ENCODE results near the gene NUP35. TPM values are rescaled to one million over a fixed set of nuclear protein-coding genes. Genes with fewer than 3 reads are reported as not detected.

Gene NUP35, protein sequence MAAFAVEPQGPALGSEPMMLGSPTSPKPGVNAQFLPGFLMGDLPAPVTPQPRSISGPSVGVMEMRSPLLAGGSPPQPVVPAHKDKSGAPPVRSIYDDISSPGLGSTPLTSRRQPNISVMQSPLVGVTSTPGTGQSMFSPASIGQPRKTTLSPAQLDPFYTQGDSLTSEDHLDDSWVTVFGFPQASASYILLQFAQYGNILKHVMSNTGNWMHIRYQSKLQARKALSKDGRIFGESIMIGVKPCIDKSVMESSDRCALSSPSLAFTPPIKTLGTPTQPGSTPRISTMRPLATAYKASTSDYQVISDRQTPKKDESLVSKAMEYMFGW
- 35.4 TPM for polyA plus RNA-seq (2012; ENCODE audit: insufficient read depth, insufficient read length)

DNA sequence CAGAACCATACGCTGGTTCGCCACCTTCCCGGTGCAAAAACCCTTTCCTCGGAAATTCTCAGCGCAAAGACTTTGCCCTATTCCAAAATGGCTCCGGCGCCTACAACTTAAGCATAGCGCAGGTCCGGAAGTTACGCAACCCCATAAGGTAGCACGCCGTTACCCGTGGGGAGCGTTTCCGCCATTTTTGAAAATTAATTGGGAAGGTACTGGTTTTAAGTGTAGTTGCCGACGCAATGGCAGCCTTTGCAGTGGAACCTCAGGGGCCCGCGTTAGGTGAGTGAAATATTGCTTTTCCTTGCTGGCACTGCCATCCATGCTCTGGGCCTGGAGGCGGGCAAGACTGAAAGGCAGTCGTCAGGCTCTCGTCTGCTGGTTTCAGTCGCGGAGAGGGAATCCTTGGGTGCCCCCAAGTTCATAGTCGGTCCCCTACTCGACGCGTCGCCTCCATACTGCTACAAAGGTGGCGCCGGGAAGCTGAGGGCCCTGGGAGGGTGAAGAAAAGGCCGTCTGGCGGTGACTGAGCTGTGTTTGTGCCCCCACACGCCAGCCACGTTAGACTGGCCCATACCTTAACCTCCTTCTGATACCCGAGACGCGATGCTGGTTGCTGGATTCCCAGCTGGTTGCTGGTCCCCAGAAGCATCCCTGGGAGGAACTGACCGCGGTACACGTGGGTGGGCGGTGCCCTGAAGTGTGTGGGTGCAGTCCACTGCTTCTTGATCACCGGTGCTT is at the start of gene NUP35:
TSS of gene NUP35 (plus strand) at position 222 of the 735 bp plus-strand sequence. CDS start at position 237, 15 bp downstream.
- DNase-seq (ENCODE audit: low read depth, low spot score) = peak; percentile 92
- peak within 1 kb of the TSS; percentile 96 for H3K4me3 ChIP-seq (ENCODE audit: low read length)

DNA sequence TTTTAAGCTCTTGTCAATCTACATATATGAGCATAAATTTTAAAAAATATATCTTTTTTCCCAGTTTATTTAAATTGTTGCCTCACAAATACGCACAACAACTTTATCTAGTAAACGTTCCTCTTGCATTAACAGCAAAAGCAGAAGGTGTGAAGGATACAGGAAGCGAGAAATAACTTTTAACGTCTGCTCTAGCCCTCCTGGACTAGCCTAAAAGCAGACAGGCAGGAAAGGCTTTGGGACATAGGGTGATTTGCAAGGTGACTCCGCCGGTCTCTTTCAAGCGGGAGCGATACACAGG is 46.1 kb upstream of the NUP35 start:
- no peak for DNase-seq (ENCODE audit: low read depth, low spot score)
- H3K4me3 ChIP-seq (ENCODE audit: low read length) = no peak overlapping the region

DNA sequence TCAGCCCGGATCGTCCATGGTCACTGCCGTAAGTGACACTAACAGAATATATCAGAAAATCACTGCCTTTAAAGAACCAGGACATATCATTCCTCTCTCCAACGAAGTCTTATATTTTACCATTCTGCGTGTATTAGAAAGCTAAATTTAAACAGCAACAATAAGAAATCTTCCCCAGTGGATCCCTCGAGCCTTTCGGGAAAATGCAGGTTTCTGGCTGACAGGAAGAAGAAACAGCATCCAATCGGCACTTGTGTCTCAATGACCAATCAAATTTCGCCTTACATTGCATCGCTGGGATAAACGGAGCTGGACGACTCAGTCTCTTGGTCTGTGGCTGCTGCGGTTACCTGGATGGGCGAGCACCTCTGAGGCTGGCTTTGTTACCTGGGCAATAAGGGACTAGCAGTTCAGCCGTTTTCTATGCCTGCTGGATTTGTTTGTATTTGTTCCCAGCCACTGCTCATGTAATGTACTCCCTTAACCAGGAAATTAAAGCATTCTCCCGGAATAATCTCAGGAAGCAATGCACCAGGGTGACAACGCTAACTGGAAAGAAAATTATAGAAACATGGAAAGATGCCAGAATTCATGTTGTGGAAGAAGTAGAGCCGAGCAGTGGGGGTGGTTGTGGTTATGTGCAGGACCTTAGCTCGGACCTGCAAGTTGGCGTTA is 45.6 kb upstream of the NUP35 start, which contains the start of gene DUSP19:
TSS of gene DUSP19 (plus strand) at position 284 of the 675 bp plus-strand sequence. CDS start at position 471, 187 bp downstream.
- no peak for DNase-seq (ENCODE audit: low read depth, low spot score)

DNA sequence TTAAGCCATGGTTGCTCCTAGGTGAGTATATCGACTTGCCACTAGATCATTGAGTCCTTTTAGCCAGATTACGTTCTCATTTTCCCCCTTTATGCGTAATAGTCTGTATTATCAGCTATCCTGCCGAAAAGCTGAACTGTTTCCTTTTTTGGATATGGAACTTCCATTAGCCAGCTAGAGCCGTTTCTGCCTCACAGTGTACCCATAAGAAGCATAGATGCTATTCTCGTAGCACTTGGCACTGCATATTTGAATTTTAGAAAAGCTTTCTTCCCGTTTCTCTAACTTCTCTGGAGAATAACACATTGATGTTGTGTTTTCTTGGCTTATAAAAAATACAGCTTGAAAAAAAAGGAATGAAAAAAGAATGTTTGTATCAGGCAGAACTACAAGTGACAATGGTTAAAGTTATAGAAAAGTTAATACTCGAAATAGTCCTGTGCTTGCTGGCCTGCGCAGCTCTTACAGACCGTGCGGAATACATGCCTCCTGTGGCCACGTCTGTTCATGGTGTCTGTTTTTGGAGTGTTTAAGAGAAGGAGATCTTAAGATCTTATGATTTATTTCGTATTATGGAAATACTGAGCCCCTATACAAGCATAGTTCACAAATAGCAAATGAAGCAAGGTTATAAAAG is 45.0 kb upstream of the NUP35 start:
- no peak for DNase-seq (ENCODE audit: low read depth, low spot score)
- no peak overlapping the region for H3K4me3 ChIP-seq (ENCODE audit: low read length)

More for the DNA sequence above, 45.6 kb upstream of the NUP35 start, which contains the start of gene DUSP19:
- H3K4me3 ChIP-seq (ENCODE audit: low read length) = peak within 1 kb of the TSS; percentile 11; the same call in 1 of the 2 replicates

DNA sequence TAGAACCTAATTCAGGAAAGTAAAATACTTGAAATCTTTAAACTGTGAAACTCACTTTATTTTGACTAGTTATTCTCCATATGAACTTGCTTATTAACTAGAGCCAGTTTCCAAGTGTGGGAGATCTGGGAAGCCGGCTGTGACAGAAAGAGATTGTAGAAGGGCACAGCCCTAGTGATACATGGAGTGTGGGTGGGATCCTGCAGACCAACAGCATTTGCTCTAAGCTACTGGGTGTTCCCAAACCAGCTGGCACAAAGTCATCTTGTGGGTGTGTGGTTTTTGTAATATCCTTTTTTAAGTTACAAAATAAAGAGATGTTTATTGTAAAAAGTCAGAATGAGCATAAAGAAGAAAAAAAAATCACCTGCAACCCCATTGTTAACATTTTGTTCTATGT is 42.3 kb upstream of the NUP35 start:
- no peak for DNase-seq (ENCODE audit: low read depth, low spot score)
- H3K4me3 ChIP-seq (ENCODE audit: low read length) = no peak overlapping the region

DNA sequence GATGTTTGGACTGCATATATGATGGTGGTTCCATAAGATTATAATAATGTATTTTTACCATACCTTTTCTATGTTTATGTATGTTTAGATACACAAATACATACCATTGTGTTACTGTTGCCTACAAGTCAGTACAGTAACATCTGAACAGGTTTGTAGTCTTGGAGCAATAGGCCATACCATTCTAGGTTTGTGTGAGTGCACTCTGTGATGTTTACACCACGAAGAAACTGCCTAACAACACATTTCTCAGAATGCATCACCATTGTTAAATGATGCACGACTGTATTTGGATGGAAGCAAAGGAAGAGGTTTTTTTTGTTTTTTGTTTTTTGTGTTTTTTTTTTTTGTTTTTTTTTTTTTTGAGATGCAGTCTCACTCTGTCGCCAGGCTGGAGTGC is 36.2 kb upstream of the NUP35 start:
- H3K4me3 ChIP-seq (ENCODE audit: low read length) = no peak overlapping the region
- DNase-seq (ENCODE audit: low read depth, low spot score) = no peak

DNA sequence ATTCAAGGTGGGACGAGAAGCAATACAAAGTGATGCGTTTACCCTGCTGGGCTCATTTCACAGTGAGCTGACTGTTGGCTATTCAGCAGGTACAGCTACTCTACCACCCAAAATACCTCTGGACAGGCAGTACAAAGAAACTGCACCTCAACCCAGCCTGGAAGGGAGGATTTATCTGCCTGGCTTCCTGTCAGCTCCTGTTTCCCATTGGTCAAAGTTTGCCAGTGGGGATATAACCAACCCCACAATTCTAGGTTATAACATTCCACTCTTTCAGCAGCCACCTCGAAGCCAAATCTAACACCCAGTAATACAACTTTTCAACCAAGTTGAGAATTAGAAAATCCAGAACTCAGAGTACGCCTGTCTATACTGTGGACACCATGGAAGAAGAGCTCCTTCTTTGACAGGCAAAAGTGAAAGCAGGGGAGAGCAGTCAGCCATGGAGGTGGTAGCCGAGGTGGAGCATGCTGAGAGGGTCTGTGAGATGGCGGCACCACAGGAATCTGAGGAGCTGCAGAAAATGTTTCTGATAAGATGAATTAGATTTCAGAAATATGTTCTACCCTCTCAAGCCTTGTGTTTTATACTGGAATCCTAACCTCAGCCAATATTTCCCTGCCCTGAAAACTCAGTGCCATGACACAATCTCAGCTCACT is 34.9 kb upstream of the NUP35 start:
- no peak for DNase-seq (ENCODE audit: low read depth, low spot score)
- H3K4me3 ChIP-seq (ENCODE audit: low read length) = peak overlapping the region; percentile 7; the same call in 1 of the 2 replicates

DNA sequence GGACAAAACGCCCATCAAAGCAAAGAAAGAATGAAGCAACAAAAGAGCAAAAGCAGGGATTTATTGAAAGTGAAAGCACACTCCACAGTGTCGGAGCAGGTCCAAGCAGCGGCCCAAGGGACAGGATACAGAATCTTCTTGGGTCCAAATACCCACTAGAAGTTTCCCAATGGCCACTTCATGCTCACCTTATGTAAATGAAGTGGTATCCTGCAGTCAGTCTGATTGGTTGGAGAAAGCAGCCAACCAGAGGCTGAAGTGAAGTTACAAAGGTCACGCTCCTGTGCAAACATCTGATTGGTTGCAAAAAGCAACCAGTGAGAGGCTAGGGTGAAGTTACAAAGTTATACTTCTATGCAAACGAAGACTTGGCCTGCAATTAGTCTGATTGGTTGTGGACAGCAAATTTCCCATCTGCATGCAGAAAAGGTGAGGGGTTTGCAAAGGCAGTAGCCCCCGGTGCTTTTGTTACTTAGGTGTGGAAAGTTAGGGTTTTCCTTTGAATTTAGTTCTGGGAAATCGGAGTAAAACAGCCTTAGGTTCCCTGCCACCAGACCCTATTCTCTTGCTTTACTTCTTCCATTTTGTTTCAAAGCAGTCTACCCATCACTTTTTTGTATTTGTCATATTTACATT is 32.8 kb upstream of the NUP35 start:
- DNase-seq (ENCODE audit: low read depth, low spot score) = no peak
- no peak overlapping the region for H3K4me3 ChIP-seq (ENCODE audit: low read length)

DNA sequence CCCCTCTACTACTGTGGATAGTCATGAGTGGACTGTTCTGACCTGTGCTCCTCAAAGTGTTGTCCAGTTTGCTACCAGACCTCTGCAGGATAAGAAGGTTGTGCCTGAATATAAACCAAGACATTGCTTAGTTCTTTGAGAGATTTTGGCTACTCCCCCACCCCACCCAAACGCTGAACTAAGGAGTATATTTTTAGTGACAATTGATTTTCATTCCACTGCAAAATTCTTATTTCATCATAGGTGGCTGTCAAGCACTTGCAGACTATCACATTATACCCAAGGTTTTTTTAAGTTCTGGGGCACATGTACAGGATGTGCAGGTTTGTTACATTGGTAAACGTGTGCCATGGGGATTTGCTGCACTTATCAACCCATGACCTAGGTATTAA is 32.3 kb upstream of the NUP35 start:
- H3K4me3 ChIP-seq (ENCODE audit: low read length) = no peak overlapping the region
- DNase-seq (ENCODE audit: low read depth, low spot score) = no peak

DNA sequence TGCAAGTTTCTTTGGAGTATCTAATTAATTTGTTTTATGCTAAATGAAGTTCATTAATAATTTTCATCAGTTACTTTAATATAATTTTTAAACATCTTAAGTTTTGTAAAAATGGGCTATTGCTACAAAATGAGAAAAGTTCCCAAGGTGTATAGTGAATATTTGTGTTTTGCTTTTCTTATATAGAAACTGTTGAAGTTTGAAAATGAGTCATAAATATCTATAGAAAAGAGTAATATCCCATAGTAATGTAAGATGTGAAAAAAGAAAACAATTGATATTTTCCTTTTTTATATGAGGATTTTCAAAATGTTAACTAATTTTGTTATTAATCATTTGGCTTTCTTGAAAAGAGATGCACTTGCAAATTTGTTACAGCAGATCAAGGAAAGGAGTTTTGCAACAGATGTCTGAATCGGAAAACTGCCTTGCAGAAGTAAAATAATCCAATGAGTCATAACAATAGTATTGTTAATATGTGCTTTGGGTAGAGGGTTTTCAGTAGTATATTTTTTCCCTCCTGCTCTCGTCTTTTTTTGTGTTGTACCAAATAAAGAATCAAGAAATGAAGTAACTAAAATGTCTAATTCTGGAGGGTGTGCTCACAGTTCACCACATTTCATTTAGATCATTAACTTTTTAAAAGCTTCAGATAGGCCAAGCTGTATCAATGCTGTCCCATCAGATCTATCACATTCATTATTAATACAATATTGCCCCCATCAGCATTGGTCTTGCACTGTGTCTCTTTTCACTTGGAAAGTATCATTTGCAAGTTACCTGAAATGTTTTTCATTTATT is 30.2 kb upstream of the NUP35 start:
- DNase-seq (ENCODE audit: low read depth, low spot score) = no peak
- H3K4me3 ChIP-seq (ENCODE audit: low read length) = no peak overlapping the region

DNA sequence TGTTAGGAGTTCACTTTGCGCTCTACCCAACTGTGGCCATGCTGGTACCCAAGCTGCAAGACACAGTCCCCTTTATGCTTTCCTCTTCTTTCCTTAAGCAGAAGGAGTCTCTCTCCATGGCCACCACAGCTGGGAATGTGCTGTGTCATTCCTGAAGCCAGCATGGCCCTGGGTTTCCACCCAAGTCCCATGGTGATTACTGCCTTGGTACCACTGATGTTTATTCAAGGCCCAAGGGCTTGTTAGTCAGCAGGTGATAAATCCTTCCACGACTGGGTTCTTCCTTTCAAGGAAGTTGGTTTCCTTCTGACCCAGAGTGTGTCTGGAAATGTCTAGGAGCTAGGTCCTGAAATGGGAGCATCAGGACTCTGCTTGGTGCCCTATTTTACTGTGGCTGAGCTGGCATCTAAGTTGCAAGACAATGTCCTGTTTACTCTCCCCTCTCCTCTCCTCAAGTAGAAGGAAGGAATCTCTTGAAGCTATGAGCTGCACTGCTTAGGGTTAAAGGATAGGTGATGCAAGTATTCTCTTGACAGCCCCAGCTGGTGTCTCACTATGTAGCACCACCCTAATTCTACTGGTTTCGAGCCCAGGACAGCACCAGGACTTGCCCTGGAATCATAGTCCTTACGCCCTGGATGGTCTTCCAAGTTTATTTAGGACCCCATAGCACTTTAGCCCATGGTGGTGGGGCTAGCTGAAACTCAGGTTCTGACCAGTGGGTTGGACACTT is 18.7 kb upstream of the NUP35 start:
- DNase-seq (ENCODE audit: low read depth, low spot score) = no peak

DNA sequence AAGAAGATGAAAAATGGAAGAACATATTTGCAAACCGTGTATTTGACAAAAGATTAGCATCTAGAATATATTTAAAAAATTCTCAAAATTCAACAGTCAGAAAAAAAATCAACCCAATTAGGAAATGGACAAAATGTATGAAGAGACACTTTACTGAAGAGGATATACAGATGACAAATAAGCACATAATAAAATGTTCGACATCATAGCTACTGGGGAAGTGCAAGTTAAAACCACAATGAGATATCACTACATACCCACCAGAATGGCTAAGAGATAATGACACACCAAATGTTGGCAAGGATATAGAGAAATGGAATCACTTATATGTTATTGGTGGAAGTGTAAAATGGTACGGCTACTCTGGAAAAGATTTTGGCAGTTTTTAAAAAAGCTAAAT is 11.7 kb upstream of the NUP35 start:
- DNase-seq (ENCODE audit: low read depth, low spot score) = no peak
- no peak overlapping the region for H3K4me3 ChIP-seq (ENCODE audit: low read length)

More for the DNA sequence above, 18.7 kb upstream of the NUP35 start:
- no peak overlapping the region for H3K4me3 ChIP-seq (ENCODE audit: low read length)

DNA sequence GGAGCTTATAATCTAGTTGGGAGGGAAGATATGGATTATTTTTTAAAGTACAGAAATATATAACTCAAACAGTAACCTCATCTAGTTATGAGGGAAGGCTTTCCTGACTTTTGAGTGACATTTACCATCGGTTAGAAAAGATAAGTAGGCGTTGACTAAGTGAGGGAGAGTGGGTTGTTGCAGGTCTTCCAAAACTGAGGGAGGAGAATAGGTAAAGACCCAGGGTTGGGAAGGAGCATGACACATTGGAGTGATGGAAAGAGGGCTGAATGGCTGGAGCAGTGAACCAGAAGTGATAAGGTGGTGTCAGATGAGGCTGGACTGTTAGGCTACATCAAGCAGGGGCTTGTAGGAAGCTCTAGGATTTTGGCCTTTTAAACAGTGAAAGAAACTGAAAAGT is 10.6 kb upstream of the NUP35 start:
- no peak overlapping the region for H3K4me3 ChIP-seq (ENCODE audit: low read length)

DNA sequence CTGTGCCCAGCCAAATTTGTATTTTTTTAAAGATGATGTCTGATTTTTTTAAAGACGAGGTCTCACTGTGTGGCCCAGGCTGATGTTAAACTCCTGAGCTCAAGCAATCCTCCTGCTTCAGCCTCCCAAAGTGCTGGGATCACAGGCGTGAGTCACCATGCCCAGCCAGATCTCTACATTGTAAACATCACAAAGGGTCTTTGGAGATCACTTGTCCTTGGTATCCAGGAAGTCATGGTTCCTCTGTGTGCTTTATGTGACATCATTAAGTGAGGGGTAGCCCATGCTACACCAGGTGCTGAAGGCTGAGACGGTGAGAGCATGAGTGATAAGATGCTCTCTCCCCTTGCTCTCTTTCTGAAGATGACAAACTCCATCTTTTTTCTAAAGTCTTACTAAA is 7.0 kb upstream of the NUP35 start:
- DNase-seq (ENCODE audit: low read depth, low spot score) = no peak
- no peak overlapping the region for H3K4me3 ChIP-seq (ENCODE audit: low read length)

More for the DNA sequence above, 10.6 kb upstream of the NUP35 start:
- DNase-seq (ENCODE audit: low read depth, low spot score) = no peak

DNA sequence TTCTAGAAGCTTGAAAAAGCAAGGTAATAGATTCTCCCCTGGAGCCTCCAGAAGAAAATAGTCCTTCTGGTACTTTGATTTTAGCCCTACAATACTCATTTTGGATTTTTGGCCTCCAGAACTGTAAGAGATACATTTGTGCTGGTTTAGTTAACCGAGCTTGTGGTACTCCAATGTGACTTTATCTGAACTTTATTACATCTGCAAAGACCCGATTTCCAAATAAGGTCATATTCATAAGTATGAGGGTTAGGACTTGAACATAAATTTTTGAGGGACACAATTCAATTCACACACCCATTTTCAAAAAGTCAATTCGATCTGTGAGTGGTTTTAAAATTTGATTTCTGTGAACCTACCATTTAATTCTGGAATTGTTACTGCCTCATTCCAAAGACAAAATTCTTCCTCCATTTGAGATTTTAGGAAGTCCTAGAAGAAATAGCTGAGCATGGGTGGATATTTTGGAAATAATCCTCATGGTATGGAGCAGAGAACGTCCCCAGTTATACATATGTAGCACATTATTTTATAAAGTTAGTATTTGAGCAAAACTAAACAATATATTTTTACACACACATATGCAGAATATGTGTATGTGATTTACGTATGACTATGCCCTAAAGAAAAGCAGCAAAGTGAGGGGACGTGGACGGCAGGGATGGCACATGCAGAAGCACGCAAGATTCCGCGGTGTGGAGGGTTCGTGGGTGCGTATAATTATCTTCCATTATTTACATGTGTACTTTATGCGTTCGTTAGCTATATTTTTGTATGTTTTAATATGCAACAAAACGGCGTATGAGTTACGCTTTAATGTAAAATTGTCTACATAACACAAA is 905 bp upstream of the NUP35 start:
- peak overlapping the region; percentile 96 for H3K4me3 ChIP-seq (ENCODE audit: low read length)
- no peak for DNase-seq (ENCODE audit: low read depth, low spot score)

DNA sequence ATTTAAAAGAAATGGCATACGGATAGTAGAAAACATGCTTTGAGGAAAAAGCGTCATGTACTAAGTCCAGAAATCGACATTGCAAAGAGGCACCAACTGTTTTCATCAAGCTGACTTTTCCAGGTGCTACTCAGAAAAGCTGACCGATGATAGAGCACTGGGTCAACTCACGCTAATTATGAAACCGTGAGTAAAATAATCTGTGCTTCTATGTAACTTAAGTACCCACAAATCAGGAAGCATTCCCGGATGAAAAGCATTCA is 353 bp upstream of the NUP35 start:
- peak overlapping the region; percentile 96 for H3K4me3 ChIP-seq (ENCODE audit: low read length)
- no peak for DNase-seq (ENCODE audit: low read depth, low spot score)

DNA sequence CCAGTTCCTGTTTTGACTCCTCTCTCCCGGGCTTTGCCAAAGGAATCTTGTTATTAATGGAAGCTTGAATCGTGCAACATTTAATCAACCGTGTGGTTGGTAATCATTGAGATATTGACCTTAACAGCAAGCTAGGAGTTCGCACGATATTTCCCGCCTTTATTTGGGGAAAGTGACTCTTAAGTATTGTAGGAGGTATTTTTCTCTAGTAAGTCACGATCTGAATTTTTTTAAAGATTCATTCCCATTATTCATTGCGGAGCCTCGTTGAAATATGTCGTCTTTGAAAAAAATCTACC is 663 bp downstream of the NUP35 start:
- H3K4me3 ChIP-seq (ENCODE audit: low read length) = peak overlapping the region; percentile 96
- peak; percentile 10 for DNase-seq (ENCODE audit: low read depth, low spot score)

All from Jurkat, Clone E6-1 (cell line).